ENCODE results near the gene AFF3.

Gene AFF3

GRCh38 chr2:100043081-100043890 is 99.1 kb downstream of the AFF3 start:
- no peak for ATAC-seq
- no peak for TF ChIP-seq PATZ1 (CRISPR knock-in tag; IDR thresholded peaks at IDR 0.05; ENCODE audit: borderline replicate concordance)
- TF ChIP-seq TCF4 (CRISPR knock-in tag; IDR thresholded peaks at IDR 0.05; ENCODE audit: borderline replicate concordance) = no peak

DNA sequence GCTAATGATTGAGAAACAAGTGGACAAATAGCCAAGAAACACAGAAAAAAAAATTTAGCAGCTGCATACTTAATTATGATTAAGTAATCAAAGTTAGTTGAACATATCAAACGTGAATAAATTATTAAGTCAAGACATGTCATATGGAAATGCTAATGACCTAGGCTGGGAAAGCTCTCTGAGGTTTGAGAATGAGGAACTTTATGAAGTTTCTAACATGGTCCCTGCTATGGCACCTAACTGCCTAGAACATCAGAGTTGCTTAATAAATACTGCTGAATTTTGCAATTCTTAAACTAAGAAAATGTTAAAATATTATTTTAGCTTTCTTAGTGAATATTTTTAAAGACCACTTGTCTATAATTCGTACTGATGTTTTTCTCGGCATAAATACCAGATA is 99.8 kb downstream of the AFF3 start:
- ATAC-seq = no peak
- TF ChIP-seq GLIS3 (CRISPR knock-in tag; IDR thresholded peaks at IDR 0.05) (no peak), BACH2 (CRISPR knock-in tag; IDR thresholded peaks at IDR 0.05; ENCODE audit: borderline replicate concordance) (no peak), SNAI2 (CRISPR knock-in tag; IDR thresholded peaks at IDR 0.05) (no peak), ZFP30 (CRISPR knock-in tag; IDR thresholded peaks at IDR 0.05) (no peak), ESRRG (CRISPR knock-in tag; IDR thresholded peaks at IDR 0.05) (no peak), PPARA (CRISPR knock-in tag; IDR thresholded peaks at IDR 0.05; ENCODE audit: borderline replicate concordance) (no peak), TOX (CRISPR knock-in tag; IDR thresholded peaks at IDR 0.05; ENCODE audit: borderline replicate concordance) (no peak), ZFP3 (CRISPR knock-in tag; IDR thresholded peaks at IDR 0.05) (no peak), OSR1 (CRISPR knock-in tag; IDR thresholded peaks at IDR 0.05) (no peak), ZC3H10 (CRISPR knock-in tag; IDR thresholded peaks at IDR 0.05) (no peak), ZNF8 (CRISPR knock-in tag; IDR thresholded peaks at IDR 0.05) (no peak), ARNTL (CRISPR knock-in tag; IDR thresholded peaks at IDR 0.05; ENCODE audit: borderline replicate concordance, low read depth) (no peak), ISL1 (CRISPR knock-in tag; IDR thresholded peaks at IDR 0.05) (no peak), TSHZ2 (CRISPR knock-in tag; IDR thresholded peaks at IDR 0.05) (no peak), CREB5 (CRISPR knock-in tag; IDR thresholded peaks at IDR 0.05; ENCODE audit: low read depth) (no peak), RARB (CRISPR knock-in tag; IDR thresholded peaks at IDR 0.05) (no peak)

GRCh38 chr2:100041946-100042345 is 100.4 kb downstream of the AFF3 start:
- TF ChIP-seq SNAI2 (CRISPR knock-in tag; IDR thresholded peaks at IDR 0.05) (no peak), TSHZ2 (CRISPR knock-in tag; IDR thresholded peaks at IDR 0.05) (no peak), ZNF565 (CRISPR knock-in tag; conservative IDR thresholded peaks at IDR 0.05; ENCODE audit: low read depth) (no peak), ZNF8 (CRISPR knock-in tag; IDR thresholded peaks at IDR 0.05) (no peak), TCF4 (CRISPR knock-in tag; IDR thresholded peaks at IDR 0.05; ENCODE audit: borderline replicate concordance) (no peak), ZFP30 (CRISPR knock-in tag; IDR thresholded peaks at IDR 0.05) (no peak), CREB5 (CRISPR knock-in tag; IDR thresholded peaks at IDR 0.05; ENCODE audit: low read depth) (no peak), BACH2 (CRISPR knock-in tag; IDR thresholded peaks at IDR 0.05; ENCODE audit: borderline replicate concordance) (no peak), ZNF70 (CRISPR knock-in tag; IDR thresholded peaks at IDR 0.05) (no peak), RARB (CRISPR knock-in tag; IDR thresholded peaks at IDR 0.05) (no peak), TOX (CRISPR knock-in tag; IDR thresholded peaks at IDR 0.05; ENCODE audit: borderline replicate concordance) (no peak), PATZ1 (CRISPR knock-in tag; IDR thresholded peaks at IDR 0.05; ENCODE audit: borderline replicate concordance) (no peak)
- ATAC-seq = no peak

Measured in SK-N-SH treated with all-trans-retinoic acid at 6 μM for 48 hours (cell line).